Measurements from ENCODE around the gene PRKCH. TPM values are rescaled to one million over a fixed set of nuclear protein-coding genes. Genes with fewer than 3 reads are reported as not detected.
A peak's percentile ranks its signal among the peaks of the same experiment; 100 is the strongest.

The PRKCH gene
- total and polyA plus RNA-seq, 9 of the 15 experiments (the other 6 are each of a cell fraction or from before 2014, with no cell fraction given) = 0.61 to 4.4 (median 4.0) TPM

GRCh38 chr14:61342932-61343331, 21.6 kb downstream of the PRKCH start (continued):
- TF ChIP-seq ZHX1 (conservative IDR thresholded peaks at IDR 0.05; ENCODE audit: low read length) (no peak), KAT2B (IDR thresholded peaks at IDR 0.05; ENCODE audit: low read depth, low read length) (no peak), NFE2L1 (tag; IDR thresholded peaks at IDR 0.05; ENCODE audit: borderline replicate concordance, low read depth) (no peak), ZNF764 (CRISPR knock-in tag; IDR thresholded peaks at IDR 0.05; ENCODE audit: low read depth) (no peak), EP400 (IDR thresholded peaks at IDR 0.05) (no peak), CXXC5 (CRISPR knock-in tag; IDR thresholded peaks at IDR 0.05) (no peak), PHTF2 (CRISPR knock-in tag; IDR thresholded peaks at IDR 0.05) (no peak), ZBTB49 (CRISPR knock-in tag; IDR thresholded peaks at IDR 0.05; ENCODE audit: borderline replicate concordance) (no peak), ZNF146 (CRISPR knock-in tag; IDR thresholded peaks at IDR 0.05; ENCODE audit: unreplicated experiment) (no peak), SRSF1 (IDR thresholded peaks at IDR 0.05; ENCODE audit: low read depth, low read length) (no peak), GTF2B (IDR thresholded peaks at IDR 0.05; ENCODE audit: extremely low read depth, insufficient read length) (no peak), RBM39 (optimal IDR thresholded peaks at IDR 0.05; ENCODE audit: low read depth, low read length) (no peak), KDM1A (IDR thresholded peaks at IDR 0.05) (peak; percentile 75 to 82), FOXK1 (CRISPR knock-in tag; IDR thresholded peaks at IDR 0.05; ENCODE audit: borderline replicate concordance) (no peak), XRCC4 (IDR thresholded peaks at IDR 0.05; ENCODE audit: extremely low read depth, insufficient read depth, insufficient read length) (no peak), RNF2 (IDR thresholded peaks at IDR 0.05) (no peak), ZFP30 (CRISPR knock-in tag; IDR thresholded peaks at IDR 0.05; ENCODE audit: borderline replicate concordance) (no peak), U2AF1 (optimal IDR thresholded peaks at IDR 0.05; ENCODE audit: low read depth, low read length) (no peak), NCOA6 (IDR thresholded peaks at IDR 0.05) (no peak), HOMEZ (CRISPR knock-in tag; IDR thresholded peaks at IDR 0.05) (no peak), MAFG (tag; conservative IDR thresholded peaks at IDR 0.05) (peak; percentile 39; the same call in 1 of the 2 replicates), ATF2 (CRISPR knock-in tag; IDR thresholded peaks at IDR 0.05) (no peak)
